Skin of body (tissue), 2 donors: ENCODE data around the gene ZNF526. TPM values are rescaled to one million over a fixed set of nuclear protein-coding genes. Genes with fewer than 3 reads are reported as not detected.
A peak's percentile ranks its signal among the peaks of the same experiment; 100 is the strongest.

Experiments
- DNase-seq: peaks from one replicate; lab custom pipeline; 2025; lab: John Stamatoyannopoulos, UW
- total RNA-seq: library from RNA; depleted of rRNA; stranded (reverse); fragments of >200 nt; gene quantifications from one replicate; pipeline ENCODE4 v1.2.3, GENCODE V29; 2014

The ZNF526 gene
- total RNA-seq, 1 donor from 2014 or later, result 7.1 TPM

DNA sequence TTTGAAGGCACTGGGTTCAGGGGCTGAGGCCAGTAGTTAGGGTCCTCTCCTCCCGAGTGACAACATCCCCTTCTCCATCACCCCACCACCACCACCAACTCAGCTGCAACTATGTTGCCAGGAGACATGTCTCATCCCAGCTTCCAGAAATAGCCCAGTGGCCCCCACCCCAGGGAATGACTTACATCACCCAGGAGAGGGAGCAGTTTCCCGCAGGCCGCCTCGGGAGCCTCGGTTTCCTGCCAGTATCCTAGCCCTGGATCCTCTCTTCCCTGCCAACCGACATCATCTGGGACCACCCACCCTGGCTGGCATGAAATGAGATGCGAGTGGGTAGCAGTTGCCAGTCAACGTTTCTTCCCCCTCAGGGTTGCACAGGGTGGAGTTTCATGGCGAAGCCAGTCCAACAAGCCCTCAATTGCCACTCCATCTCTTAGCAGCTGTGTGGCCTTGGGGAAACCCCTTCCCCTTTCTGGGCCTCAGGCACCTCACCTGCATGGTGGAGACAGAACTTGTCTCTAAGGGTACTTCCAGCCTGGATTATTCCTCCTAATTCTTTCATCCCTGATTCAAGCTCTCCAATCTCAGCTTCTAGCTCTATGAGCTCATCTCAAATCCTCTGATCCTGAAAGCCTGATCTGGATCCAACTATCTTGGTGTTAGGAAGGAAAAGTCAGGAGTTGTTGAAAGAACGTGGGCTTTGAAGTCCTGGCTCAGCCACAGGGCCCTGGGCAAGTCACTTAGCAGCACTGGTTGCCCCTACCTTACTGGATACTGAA is 26.2 kb downstream of the ZNF526 start:
- peak; percentile 79 for DNase-seq

- DNase-seq, result no peak
Observed at GRCh38 chr19:42246922-42247639, 27.0 kb downstream of the ZNF526 start.

DNA sequence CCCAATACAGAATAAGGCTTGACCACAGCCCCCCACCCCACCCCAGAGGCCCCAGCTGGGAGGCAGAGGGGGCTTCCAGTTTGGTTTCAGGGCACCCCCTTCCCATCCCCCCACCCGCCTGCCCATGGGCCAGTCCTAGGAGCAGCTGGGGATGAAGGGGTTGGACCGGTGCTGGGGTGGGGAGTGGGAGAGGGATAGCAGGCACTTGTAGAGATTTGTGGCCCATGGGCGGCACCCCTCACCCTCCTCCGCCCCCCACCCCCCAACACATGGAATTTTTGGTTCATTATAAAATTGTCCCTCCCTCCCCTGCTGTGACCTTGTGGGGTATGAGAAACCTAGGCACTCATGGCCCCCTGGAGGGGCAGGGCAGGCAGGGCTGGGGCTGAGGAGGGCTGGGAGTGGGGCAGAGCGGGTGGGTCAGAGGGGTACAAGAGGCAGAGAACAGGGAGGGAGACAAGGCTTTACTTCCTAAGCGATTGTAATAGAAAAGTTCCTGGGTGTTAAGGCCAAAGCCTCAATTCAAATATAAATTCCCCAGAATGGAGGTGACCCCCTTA is 27.6 kb downstream of the ZNF526 start:
- no peak for DNase-seq

- no peak for DNase-seq
Observed at GRCh38 chr19:42248270-42249148, 28.4 kb downstream of the ZNF526 start.

GRCh38 chr19:42249149-42249750 is 29.1 kb downstream of the ZNF526 start:
- no peak for DNase-seq

- no peak for DNase-seq
Observed at GRCh38 chr19:42249769-42250168, 29.7 kb downstream of the ZNF526 start.

DNA sequence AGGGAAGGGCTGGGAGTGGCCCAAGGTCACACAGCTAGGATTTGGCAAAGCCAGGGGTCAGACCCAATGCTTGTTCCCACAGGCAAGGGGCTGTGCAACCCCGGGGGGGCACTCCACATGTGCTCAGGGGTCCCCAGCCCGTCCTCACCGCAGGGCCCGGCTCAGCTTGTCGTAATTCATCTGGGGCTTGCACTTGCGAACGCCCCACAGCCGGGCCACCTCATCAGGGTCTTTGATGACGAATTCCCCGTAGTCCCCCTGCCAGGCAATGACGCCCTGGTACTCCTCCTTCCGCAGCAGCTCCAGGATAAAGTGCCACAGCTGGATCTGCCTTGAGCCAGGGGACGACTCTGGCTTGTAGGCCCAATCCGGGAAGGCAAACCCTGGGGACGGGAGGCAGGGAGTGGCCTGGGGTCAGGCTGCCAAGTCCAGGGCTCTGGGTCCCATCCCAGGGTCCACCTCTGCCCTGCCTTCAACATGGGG is 30.1 kb downstream of the ZNF526 start:
- DNase-seq, result no peak

- DNase-seq, result no peak
Observed at GRCh38 chr19:42250666-42251531, 30.8 kb downstream of the ZNF526 start.

DNA sequence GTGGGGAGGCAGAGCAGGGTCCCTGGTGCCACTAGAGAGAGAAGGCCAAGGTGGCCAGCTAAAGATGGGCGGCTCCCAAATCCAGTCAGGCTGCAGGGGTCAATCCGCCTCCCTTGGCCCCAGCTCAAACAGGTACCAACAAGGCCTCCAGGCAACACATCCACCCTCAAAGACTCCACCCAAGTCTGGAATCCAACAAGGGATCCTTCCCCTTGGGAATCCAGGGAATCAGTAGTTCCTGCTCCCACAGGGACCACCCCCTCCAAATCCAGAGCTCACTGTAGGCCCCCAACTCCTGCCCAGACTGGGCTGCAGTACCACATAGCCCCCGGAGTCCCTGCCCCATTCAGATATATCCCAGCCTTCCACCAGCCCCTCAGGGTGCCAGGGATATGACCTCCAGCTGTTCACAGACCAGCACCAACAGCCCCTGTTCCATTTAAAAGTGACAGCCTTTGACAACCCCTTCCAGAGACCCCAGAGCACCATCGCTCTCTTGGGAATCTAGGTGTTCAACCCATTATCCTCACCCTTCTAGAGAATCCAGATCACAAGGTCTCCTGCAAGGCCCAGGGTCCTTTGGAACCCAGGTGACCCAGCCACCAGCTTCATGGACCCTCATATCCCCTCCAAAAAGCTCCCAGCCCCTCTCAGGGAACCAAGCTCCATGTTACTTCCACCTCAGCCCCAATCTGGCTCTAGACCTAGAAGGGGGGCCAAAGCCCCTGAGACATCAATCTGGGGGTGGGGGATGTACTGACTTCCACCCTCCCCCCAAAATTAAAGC is 31.7 kb downstream of the ZNF526 start:
- no peak for DNase-seq

DNA sequence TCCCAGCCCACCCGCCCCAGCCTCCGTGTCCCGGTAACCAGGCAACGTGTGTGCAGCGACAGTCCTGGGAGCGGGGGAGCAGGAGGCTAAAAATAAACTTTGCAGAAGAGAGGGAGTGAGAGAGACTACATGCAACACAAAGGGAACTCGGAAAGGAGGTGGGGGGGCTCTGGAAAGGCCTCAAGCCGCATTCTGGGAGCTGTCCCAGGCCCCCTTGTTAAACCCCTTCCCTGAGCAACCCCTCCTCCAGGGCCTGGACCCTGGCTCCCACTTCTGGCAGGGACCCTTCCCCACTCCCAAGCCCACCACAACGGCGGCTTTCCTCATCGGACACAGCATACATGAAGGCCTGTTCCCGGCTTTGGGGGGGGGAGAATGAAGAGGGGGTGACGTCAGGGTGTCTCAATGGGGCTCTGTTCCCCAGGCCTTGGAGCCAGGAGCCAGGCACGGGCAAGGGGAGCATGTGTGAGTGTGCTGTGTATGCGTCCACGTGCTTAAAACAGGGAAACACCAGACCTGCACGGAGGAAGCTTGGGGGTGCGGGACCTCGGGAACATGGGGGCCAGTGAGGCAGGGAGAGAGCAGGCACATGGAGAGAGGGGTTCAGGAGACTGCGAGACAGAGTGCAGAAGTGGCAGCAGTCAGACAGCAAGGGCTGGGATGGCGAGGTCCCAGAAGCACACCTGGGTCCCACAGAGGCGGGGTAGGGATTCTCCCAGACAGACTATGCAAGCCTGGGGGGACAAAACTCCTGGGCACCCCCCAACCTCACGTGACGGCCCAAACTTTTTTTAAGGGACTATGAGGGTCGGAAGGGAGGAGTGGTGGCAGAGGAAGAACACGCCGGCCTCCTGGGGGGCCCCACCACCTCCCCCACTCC is 32.5 kb downstream of the ZNF526 start:
- peak; percentile 62 for DNase-seq

GRCh38 chr19:42253245-42254088 is 33.4 kb downstream of the ZNF526 start:
- DNase-seq, result peak; percentile 36

DNA sequence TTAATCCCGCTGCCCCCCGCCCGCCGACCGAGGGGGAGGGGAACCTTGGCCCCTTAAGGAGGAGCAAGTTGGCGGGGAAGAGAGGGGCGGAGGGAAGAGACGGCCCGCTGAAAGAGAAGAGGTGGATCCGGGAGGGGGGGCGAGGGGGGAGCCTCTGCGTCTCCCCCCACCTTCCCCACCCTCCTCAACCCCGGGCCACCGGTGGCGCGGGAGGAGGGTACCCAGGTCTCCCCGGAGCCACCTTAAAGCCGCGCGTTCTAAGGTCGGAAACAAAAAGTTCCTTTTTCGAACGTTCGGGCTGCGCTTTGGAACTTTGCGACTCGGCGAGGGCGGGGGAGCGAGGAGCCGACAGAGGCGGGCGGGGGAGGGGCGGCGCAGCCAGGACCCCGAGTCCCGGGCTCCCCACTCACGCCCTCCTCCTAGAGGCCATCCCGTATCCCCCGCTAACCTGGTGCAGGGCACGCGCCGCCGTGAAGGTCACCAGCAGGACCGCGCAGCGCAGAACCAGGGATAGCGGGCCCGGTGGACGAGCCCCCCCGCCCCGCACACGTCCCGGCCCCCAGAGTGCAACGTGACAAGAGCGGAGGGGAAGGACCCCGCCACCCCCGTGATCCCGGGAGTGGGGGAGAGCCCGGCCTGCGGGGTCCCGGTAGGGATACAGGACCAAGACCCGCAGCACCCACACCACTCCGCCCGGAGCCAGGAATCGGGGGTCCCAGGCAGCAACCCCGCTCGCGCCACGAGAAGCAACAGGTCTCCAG is 34.2 kb downstream of the ZNF526 start:
- DNase-seq, result peak; percentile 80

DNA sequence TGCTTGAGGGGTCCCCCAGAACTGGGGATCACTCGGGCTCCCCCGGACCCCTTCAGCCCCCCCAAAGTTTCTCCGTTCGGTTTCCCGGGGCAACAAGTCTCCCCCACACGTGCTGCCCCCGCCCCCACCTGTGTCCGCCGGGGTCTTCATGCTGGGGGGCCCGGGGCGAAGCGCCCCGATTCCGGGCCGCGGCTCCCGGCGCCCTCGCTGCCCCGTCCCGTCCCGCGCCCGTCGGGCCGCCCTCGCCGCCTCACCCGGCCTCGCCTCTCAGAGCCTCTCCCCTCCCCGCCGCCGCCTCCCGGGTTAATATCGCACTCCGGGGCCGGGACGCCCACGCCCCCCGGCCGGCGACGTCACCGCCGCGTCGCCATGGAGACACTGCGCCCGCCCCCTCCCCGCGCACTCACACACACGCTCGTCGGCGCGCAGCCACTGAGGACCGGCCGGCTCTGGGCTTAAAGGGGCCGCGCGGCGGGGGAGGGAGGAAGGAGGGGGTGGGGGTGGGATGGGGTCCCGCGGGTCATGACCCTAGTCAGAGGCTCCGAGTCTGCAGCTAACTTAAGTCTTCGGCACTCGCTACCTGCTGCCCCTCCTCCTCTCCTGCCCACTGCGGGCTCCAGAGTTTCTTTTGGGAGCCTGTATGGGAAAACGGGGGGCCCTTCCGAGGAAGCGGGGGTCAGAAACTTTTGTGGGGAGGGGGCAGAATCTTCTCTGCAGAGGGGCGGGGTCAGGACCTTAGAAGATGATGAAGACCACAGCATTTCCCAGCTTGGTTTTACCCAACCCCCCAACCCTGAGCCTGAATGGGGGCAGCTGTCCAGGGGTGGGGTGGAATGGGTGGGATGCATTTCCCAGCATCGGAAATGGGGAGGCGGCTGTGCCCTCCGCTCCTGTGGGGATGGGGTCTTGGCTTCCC is 35.0 kb downstream of the ZNF526 start, which contains the start of gene ERF:
Gene ERF (minus strand): TSS at position 279 of the 916 bp plus-strand sequence. CDS start 129 bp downstream, at position 150.
- peak; percentile 90 for DNase-seq

DNA sequence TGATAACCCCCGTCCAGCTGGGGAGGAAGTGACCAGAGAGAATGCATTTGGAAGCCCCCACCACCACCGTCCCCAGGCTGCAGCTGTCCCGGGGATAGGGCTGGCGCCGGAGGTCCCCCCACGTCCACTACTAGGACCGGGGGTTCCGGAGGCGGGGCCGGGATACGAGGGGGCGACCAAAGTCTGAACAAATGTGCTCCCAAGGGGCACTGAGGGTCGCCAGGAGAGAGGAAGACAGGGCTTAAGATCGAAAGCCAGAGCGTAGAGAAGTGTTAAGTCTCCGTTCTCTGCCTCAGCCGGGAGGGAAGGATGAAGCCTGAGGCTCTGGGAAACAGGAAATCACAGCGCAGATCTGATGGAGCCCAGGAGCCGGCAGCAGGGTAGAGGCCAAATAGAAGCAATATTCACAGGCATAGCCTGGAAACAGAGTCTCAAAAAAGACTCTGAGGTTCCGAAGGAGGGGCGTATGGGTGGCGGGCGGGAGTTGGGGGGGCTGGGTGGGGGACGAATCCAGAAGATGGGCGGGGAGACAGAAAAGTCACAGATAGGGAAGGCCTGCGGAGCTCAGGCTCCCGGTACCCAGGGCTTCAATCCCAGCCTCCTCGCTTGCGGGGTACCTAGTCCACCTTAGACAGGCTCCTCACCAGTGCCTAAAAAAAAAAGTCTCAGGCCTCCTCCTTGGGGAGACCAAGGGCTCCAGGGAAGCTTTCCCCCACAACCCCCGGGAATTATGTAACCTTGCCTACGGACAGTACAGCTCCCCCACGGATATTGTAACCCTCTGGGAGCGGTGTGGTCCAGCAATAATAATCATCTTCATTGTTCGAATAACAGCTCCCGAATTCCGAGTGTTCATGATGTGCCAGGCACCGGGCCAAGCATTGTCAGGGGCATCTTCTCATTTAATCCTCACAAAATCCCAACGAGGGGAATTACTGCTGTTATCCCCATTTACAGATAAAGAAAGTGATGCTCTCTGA is 35.9 kb downstream of the ZNF526 start:
- peak; percentile 73 for DNase-seq
